KG1 (cell line): ENCODE results near the gene WRNIP1.

Source experiments
- DNase-seq: peaks from one replicate; lab custom pipeline; 2025; lab: John Stamatoyannopoulos, UW

Gene WRNIP1

GRCh38 chr6:2807342-2808090, 42.3 kb downstream of the WRNIP1 start:
- DNase-seq: no peak

GRCh38 chr6:2809015-2809414, 43.8 kb downstream of the WRNIP1 start:
- no peak for DNase-seq

GRCh38 chr6:2810092-2810671, 45.0 kb downstream of the WRNIP1 start:
- DNase-seq: peak; percentile 14

- no peak for DNase-seq
These were observed 47.5 kb downstream of the WRNIP1 start for GRCh38 chr6:2812695-2813094.

- no peak for DNase-seq
These were observed 51.0 kb downstream of the WRNIP1 start for GRCh38 chr6:2816158-2816557.

GRCh38 chr6:2817903-2818443, 52.8 kb downstream of the WRNIP1 start:
- DNase-seq: no peak

- DNase-seq: no peak
These were observed 53.4 kb downstream of the WRNIP1 start for GRCh38 chr6:2818593-2818992.

GRCh38 chr6:2819115-2819514, 53.9 kb downstream of the WRNIP1 start:
- DNase-seq: no peak

- no peak for DNase-seq
These were observed 54.8 kb downstream of the WRNIP1 start for GRCh38 chr6:2819978-2820377.

GRCh38 chr6:2820415-2820814, 55.2 kb downstream of the WRNIP1 start:
- peak; percentile 66 for DNase-seq

GRCh38 chr6:2821554-2821953, 56.4 kb downstream of the WRNIP1 start:
- no peak for DNase-seq

- DNase-seq: no peak
These were observed 58.1 kb downstream of the WRNIP1 start for GRCh38 chr6:2823104-2823850.

GRCh38 chr6:2826131-2826530, 60.9 kb downstream of the WRNIP1 start:
- no peak for DNase-seq

- no peak for DNase-seq
These were observed 61.9 kb downstream of the WRNIP1 start for GRCh38 chr6:2827142-2827541.

GRCh38 chr6:2828629-2829028, 63.4 kb downstream of the WRNIP1 start:
- no peak for DNase-seq

GRCh38 chr6:2829253-2829652, 64.1 kb downstream of the WRNIP1 start:
- DNase-seq: no peak

- no peak for DNase-seq
These were observed 65.0 kb downstream of the WRNIP1 start for GRCh38 chr6:2830183-2830582.

GRCh38 chr6:2831392-2831791, 66.2 kb downstream of the WRNIP1 start:
- no peak for DNase-seq

GRCh38 chr6:2834262-2834661, 69.1 kb downstream of the WRNIP1 start:
- no peak for DNase-seq
